ENCODE data around the gene KLHL21.
"Not testable (repeated sequence)": the region's sequence is repeated elsewhere in the genome, so short reads cannot be mapped to it uniquely, and the experiment has no call there.

The KLHL21 gene

GRCh38 chr1:6603238-6603914, 707 bp upstream of the KLHL21 start:
- no peak for TF ChIP-seq CTCF (IDR thresholded peaks at IDR 0.05; ENCODE audit: insufficient read depth, missing control alignments)
- no peak for FAIRE-seq

GRCh38 chr1:6601923-6602668, 573 bp downstream of the KLHL21 start:
- DNase-seq (ENCODE audit: insufficient read length, low spot score) (no peak), FAIRE-seq (no peak)
- no peak for TF ChIP-seq CTCF (IDR thresholded peaks at IDR 0.05; ENCODE audit: insufficient read depth, missing control alignments)

More at GRCh38 chr1:6603238-6603914, 707 bp upstream of the KLHL21 start:
- no peak for DNase-seq (ENCODE audit: insufficient read length, low spot score)

- TF ChIP-seq CTCF (IDR thresholded peaks at IDR 0.05; ENCODE audit: insufficient read depth, missing control alignments): no peak
- no peak for DNase-seq (ENCODE audit: insufficient read length, low spot score)
- no peak for FAIRE-seq
Measured at GRCh38 chr1:6601049-6601922, 1.4 kb downstream of the KLHL21 start.

DNA sequence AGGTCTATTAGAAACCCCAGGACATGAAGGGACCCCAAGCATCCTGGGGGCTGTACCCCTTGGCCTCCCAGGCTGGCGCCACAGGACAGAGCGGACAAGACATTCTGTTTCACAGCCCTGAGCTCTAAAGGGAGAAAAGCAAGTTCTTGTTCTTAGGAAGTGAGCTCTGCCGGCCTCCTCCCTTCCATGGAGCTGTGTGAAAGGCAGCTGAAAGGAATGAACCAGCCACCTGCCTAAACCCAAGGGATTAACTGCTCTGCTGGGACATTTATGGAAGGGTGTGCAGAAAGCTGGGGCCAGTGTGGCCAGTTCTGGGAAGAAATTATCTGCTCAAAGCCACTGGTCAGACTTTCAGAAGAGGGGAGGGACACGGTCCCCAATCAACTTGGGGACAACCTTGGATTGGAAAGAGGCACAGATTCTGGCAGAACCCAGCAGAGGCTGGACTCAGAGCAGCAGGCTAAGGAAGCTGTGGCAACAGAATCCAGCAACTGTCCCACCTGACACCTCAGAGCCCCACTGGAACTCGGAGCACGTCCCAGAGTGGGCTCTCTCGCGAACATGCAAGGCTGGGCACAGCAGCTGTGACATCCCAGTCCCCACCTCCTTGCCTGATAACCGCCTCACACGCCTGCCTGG, 2.1 kb downstream of the KLHL21 start:
- no peak for DNase-seq (ENCODE audit: insufficient read length, low spot score)
- no peak for TF ChIP-seq CTCF (IDR thresholded peaks at IDR 0.05; ENCODE audit: insufficient read depth, missing control alignments)
- no peak for FAIRE-seq

GRCh38 chr1:6599991-6600390, 2.7 kb downstream of the KLHL21 start:
- DNase-seq (ENCODE audit: insufficient read length, low spot score); FAIRE-seq: not testable (repeated sequence)

DNA sequence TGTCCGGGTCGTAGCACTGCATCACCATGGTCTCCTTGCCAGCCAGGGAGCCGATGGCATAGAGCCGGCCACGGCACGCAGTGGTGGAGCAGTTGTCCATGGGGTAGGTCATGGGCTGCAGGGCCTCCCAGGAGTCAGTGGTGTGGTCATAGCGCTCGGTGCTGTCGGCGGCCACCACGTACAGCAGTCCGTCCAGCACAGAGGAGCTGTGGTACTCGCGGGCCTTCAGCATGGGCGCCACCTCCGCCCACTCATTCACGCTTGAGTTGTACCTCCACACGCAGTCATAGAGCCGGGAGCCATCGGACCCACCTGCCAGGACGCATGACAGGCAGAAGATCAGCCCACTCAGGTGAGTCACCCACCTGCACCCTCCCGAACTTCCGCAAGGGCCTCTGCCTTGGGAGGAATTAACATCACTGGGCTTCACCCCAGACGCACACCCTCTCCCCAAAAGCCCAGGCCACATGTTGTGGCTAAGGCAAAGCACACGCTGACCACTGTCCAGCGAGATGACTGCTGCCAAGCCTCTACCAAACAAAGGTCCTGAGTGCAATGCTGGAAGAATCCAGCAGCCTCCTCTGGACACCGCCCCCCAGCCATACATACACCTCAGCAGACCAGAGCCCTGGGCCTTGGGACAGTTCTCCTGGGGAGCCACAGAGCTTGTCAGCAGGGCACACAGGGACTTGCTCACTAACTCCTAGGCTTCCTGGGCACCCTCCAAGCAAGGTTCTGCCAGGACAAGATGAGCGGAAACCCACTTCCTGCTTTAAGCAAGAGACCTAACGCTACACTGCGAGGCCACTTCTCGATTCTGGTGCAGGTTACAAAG, 3.3 kb downstream of the KLHL21 start:
- no peak for TF ChIP-seq CTCF (IDR thresholded peaks at IDR 0.05; ENCODE audit: insufficient read depth, missing control alignments)
- no peak for DNase-seq (ENCODE audit: insufficient read length, low spot score)
- no peak for FAIRE-seq

All from D721Med (cell line).